GM12891 (cell line): ENCODE measurements around the gene PRDM2.

Experiments
- PAX5 ChIP-seq: IDR thresholded peaks from 2 replicates; pipeline ENCODE4 v1.6.1; 2011; ENCODE audit warnings: low read length, moderate library complexity, mild to moderate bottlenecking; ENCODE audit not compliant: insufficient read depth, severe bottlenecking
- POLR2A ChIP-seq: IDR thresholded peaks from 2 replicates; pipeline ENCODE4 v1.6.1; 2011; ENCODE audit warnings: low read depth, low read length, control low read depth
- POLR2AphosphoS5 ChIP-seq: IDR thresholded peaks from 2 replicates; pipeline ENCODE4 v1.6.1; 2011; ENCODE audit warnings: low read depth, low read length, control low read depth
- POU2F2 ChIP-seq: IDR thresholded peaks from 2 replicates; pipeline ENCODE4 v1.6.1; 2011; ENCODE audit warnings: low read depth, mild to moderate bottlenecking, control low read depth, low read length, moderate library complexity
- SPI1 ChIP-seq: IDR thresholded peaks from 2 replicates; pipeline ENCODE4 v1.6.1; 2011; ENCODE audit warnings: low read depth, low read length, control low read depth
- TAF1 ChIP-seq: IDR thresholded peaks from 2 replicates; pipeline ENCODE4 v1.6.1; 2011; ENCODE audit warnings: low read depth, low read length, control low read depth

- no peak for TF ChIP-seq POLR2A
- TF ChIP-seq PAX5 = no peak
- no peak for TF ChIP-seq POLR2AphosphoS5
- TF ChIP-seq SPI1 = no peak
- TF ChIP-seq POU2F2 = no peak
- no peak for TF ChIP-seq TAF1
Observed at GRCh38 chr1:13820456-13820855, 120.5 kb downstream of the PRDM2 start.
